ENCODE data around the gene MRPS31.

Gene MRPS31

DNA sequence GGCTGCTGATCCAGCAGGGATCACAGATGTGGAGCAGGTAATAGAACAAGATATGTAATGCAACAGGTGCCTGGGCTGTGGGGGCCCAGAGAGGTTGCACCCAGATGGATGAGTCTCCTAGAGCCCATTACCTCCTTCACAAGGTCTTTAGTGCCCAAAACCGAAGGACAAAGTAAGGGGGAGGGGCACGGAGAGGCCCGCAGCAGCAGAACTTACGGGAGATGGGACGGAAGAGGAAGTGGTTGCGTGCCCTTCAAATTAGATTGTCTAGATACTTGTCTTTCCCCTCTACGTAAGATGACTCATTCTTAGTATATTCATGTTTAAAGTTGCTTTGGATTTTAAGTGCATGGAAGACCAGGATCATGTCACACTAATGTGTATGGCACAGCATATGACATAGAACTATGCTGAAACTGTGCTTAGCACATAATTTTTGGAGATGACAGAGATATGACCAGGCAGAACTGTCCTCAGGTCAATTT lies 5.7 kb upstream of the MRPS31 start:
- in situ Hi-C loops (cut with MboI; ENCODE audit: low pct_unique_long_range_greater_than_20kb, low sequenced_read_pairs, unreplicated experiment): no loop called here
- peak; percentile 37 for DNase-seq (ENCODE audit: low spot score)
- no peak for TF ChIP-seq CTCF (IDR thresholded peaks at IDR 0.05; ENCODE audit: extremely low read depth, insufficient read depth, missing control alignments)

GRCh38 chr13:40776232-40776631 lies 5.2 kb upstream of the MRPS31 start:
- in situ Hi-C loops (cut with MboI; ENCODE audit: low pct_unique_long_range_greater_than_20kb, low sequenced_read_pairs, unreplicated experiment): no loop called here
- no peak for TF ChIP-seq CTCF (IDR thresholded peaks at IDR 0.05; ENCODE audit: extremely low read depth, insufficient read depth, missing control alignments)

GRCh38 chr13:40774672-40775071 lies 3.7 kb upstream of the MRPS31 start:
- in situ Hi-C loops (cut with MboI; ENCODE audit: low pct_unique_long_range_greater_than_20kb, low sequenced_read_pairs, unreplicated experiment): no loop called here
- DNase-seq (ENCODE audit: low spot score): no peak
- no peak for TF ChIP-seq CTCF (IDR thresholded peaks at IDR 0.05; ENCODE audit: extremely low read depth, insufficient read depth, missing control alignments)

More at GRCh38 chr13:40776232-40776631, 5.2 kb upstream of the MRPS31 start:
- no peak for DNase-seq (ENCODE audit: low spot score)

- no peak for TF ChIP-seq CTCF (IDR thresholded peaks at IDR 0.05; ENCODE audit: extremely low read depth, insufficient read depth, missing control alignments)
- in situ Hi-C loops (cut with MboI; ENCODE audit: low pct_unique_long_range_greater_than_20kb, low sequenced_read_pairs, unreplicated experiment): no loop called here
- no peak for DNase-seq (ENCODE audit: low spot score)
These were observed 1.9 kb upstream of the MRPS31 start for GRCh38 chr13:40772765-40773473.

DNA sequence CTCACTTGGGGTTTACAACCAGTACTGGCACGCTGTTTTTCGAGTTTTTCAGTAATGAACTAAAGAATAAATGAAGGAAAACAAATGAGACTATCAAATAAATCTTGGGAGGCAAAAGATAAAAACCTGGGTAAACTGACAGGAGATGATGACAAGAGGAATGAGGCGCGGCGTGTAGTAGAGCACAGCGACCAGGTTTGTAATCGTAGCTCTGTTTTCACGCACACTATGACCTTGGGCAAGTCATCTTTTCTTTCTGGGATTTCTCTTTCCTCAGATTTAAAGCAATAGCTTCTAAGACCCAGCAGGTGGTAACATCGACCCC lies 419 bp downstream of the MRPS31 start:
- in situ Hi-C loops (cut with MboI; ENCODE audit: low pct_unique_long_range_greater_than_20kb, low sequenced_read_pairs, unreplicated experiment): no loop called here
- TF ChIP-seq CTCF (IDR thresholded peaks at IDR 0.05; ENCODE audit: extremely low read depth, insufficient read depth, missing control alignments): no peak
- no peak for DNase-seq (ENCODE audit: low spot score)

DNA sequence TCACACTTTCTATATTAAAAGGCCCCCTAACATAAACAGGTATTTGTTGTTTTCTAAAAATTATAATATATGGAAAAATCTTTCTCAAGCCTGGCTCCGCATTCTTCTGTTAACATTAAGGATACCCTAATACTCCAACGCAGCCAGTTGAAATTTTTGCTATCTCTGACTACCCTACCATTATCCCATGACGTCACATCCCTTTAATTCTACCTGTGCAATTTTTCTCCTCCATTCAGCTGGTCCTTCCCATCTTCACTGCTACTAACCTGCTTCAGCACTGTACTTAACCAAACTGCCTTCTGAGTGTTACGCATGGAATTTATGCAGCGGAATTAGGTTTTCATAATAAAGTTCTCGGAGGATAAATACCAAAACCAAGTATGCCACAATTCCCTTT lies 1.0 kb downstream of the MRPS31 start:
- no peak for TF ChIP-seq CTCF (IDR thresholded peaks at IDR 0.05; ENCODE audit: extremely low read depth, insufficient read depth, missing control alignments)
- in situ Hi-C loops (cut with MboI; ENCODE audit: low pct_unique_long_range_greater_than_20kb, low sequenced_read_pairs, unreplicated experiment): no loop called here
- DNase-seq (ENCODE audit: low spot score): no peak

All from GM13977 (cell line).